Sigmoid colon (tissue), 7 donors: ENCODE data around the gene GLP2R. TPM values are rescaled to one million over a fixed set of nuclear protein-coding genes. Genes with fewer than 3 reads are reported as not detected.

Experiments used
- DNase-seq: peaks from one replicate; pipeline ENCODE4 v3.0.0-alpha.2; 2019
- H3K27ac ChIP-seq, 4 donors: fragments of 200-600 bp; sonication (generic); one replicate each; pipeline ENCODE4 v1.5.1; 2016 to 2019; ENCODE audit warnings: mild to moderate bottlenecking in 1 of 4
- H3K27me3 ChIP-seq, 3 donors: fragments of 200-600 bp; sonication (generic); one replicate each; pipeline ENCODE4 v1.5.1; 2019; ENCODE audit warnings: mild to moderate bottlenecking in 1 of 3
- H3K36me3 ChIP-seq, 4 donors: fragments of 200-600 bp; sonication (generic); one replicate each; pipeline ENCODE4 v1.5.1; 2016 to 2019
- H3K4me1 ChIP-seq, 4 donors: fragments of 200-600 bp; sonication (generic); one replicate each; pipeline ENCODE4 v1.5.1; 2017 to 2019
- H3K4me3 ChIP-seq, 4 donors: fragments of 200-600 bp; sonication (generic); one replicate each; pipeline ENCODE4 v1.5.1; 2017 to 2019; ENCODE audit warnings: mild to moderate bottlenecking in 2 of 4, moderate library complexity in 1 of 4
- H3K9me3 ChIP-seq, 4 donors: fragments of 200-600 bp in 3 of 4; sonication (generic) in 3 of 4; one replicate each; pipeline versions ENCODE4 v1.5.1 to v1.6.1; 2013 to 2019
- CTCF ChIP-seq, 4 experiments: fragments of 450-650 bp in 3 of 4; fragments of 200-600 bp in 1 of 4; IDR thresholded peaks; one replicate each; pipeline ENCODE4 v1.5.1; 2016 to 2019; ENCODE audit warnings: antibody characterized with exemption in 4 of 4, mild to moderate bottlenecking in 3 of 4, moderate library complexity in 2 of 4
- EP300 ChIP-seq, 4 donors: sonication (generic); formaldehyde crosslinking; IDR thresholded peaks; one replicate each; pipeline ENCODE4 v1.6.1; 2017; ENCODE audit warnings: antibody characterized with exemption in 4 of 4
- POLR2A ChIP-seq, 2 donors: fragments of 450-650 bp; IDR thresholded peaks; one replicate each; pipeline ENCODE4 v1.6.1; 2016; ENCODE audit warnings: antibody characterized with exemption in 2 of 2, mild to moderate bottlenecking in 2 of 2, moderate library complexity in 2 of 2
- POLR2AphosphoS5 ChIP-seq, 4 donors: sonication (generic); formaldehyde crosslinking; IDR thresholded peaks; one replicate each; pipeline ENCODE4 v1.6.1; 2017; ENCODE audit warnings: antibody characterized with exemption in 4 of 4
- WGBS, 2 donors: extraction: QIAGEN DNeasy Blood & Tissue Kit; methylation state at CpG; one replicate each; pipeline ENCODE4 v1.1.7; 2013; 5-methylcytosine and 5-hydroxymethylcytosine counted together
- intact Hi-C: fragments of 100-400 bp; cut with DNase I; formaldehyde crosslinking; loops from one replicate; pipeline ENCODE4 v1.15.1; 2023
- polyA plus RNA-seq, 3 donors: library from polyadenylated mRNA; stranded (reverse); fragments of 200-250 nt; gene quantifications; one replicate each; pipeline ENCODE4 v1.2.3, GENCODE V29; 2013
- total RNA-seq, 4 donors: library from RNA; depleted of rRNA; stranded (reverse); fragments of >200 nt; gene quantifications; one replicate each; pipeline ENCODE4 v1.1.0, GENCODE V29; 2016
- donor health status: healthy with polysubstance abuse.
- donor health status: Bipolar disorder and iron deficiency.
- donor health status: healthy.

Gene GLP2R
- total and polyA plus RNA-seq, 7 donors, result 0.89 to 56.2 (median 28.5) TPM

GRCh38 chr17:9907883-9908648, 82.3 kb downstream of the GLP2R start:
- H3K27me3 ChIP-seq, result peaks cover 0 to 12% (median 0%) of the 10 kb centered on the region in 3 donors
- no peaks in the 10 kb centered on the region for H3K36me3 ChIP-seq
- H3K27ac ChIP-seq, result no peak overlapping the region
- intact Hi-C loops, result no loop called here
- H3K4me3 ChIP-seq, result no peak overlapping the region
- 32 to 48% methylated on average over 12 of the region's 12 CpGs for WGBS, 2 donors
- no peaks in the 10 kb centered on the region for H3K9me3 ChIP-seq
- TF ChIP-seq CTCF (IDR thresholded peaks at IDR 0.05) (no peak), EP300 (IDR thresholded peaks at IDR 0.05) (no peak), POLR2AphosphoS5 (IDR thresholded peaks at IDR 0.05) (no peak), POLR2A (IDR thresholded peaks at IDR 0.05) (no peak)
- peaks cover 0 to 7% (median 0%) of the 10 kb centered on the region in 4 donors for H3K4me1 ChIP-seq
- no peak for DNase-seq

GRCh38 chr17:9908649-9909042, 82.9 kb downstream of the GLP2R start:
- 62 to 64% methylated on average over 7 of the region's 7 CpGs for WGBS, 2 donors
- no peak overlapping the region for H3K27ac ChIP-seq

DNA sequence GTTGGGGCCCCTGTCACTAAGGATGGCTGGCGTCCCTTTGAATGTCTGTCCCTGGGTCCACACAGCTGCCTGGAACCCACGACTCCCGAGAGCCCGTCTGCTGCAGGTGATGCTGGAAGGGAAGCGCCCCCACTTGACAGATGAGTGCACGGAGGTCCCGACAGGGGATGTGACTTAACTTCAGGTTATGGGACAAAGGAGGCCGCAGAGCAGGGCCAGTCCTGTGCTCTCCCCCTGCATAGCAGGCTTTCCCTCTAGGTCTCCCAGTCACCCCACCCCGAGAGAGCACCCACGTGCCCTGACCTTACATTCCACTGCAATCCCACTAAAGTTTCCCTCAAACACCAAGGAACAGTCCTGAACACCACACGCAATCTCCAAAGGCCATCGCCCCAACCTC, 85.4 kb downstream of the GLP2R start:
- no peak for DNase-seq
- Histone ChIP-seq H3K36me3 (peaks cover 0 to 10% (median 0%) of the 10 kb centered on the region in 4 donors), H3K4me3 (no peak overlapping the region), H3K27me3 (peaks cover 0 to 12% (median 0%) of the 10 kb centered on the region in 3 donors), H3K4me1 (peaks cover 0 to 7% (median 0%) of the 10 kb centered on the region in 4 donors), H3K9me3 (no peaks in the 10 kb centered on the region), H3K27ac (no peak overlapping the region)
- no peak for TF ChIP-seq CTCF (IDR thresholded peaks at IDR 0.05)
- no peak for TF ChIP-seq EP300 (IDR thresholded peaks at IDR 0.05)
- no peak for TF ChIP-seq POLR2A (IDR thresholded peaks at IDR 0.05)
- TF ChIP-seq POLR2AphosphoS5 (IDR thresholded peaks at IDR 0.05), result no peak
- WGBS, 2 donors, result 78 to 81% methylated on average over 12 of the region's 12 CpGs
- intact Hi-C loops, result no loop called here

More at GRCh38 chr17:9908649-9909042, 82.9 kb downstream of the GLP2R start:
- peaks cover 0 to 12% (median 0%) of the 10 kb centered on the region in 3 donors for H3K27me3 ChIP-seq
- TF ChIP-seq POLR2A (IDR thresholded peaks at IDR 0.05) (no peak), POLR2AphosphoS5 (IDR thresholded peaks at IDR 0.05) (no peak), CTCF (IDR thresholded peaks at IDR 0.05) (no peak), EP300 (IDR thresholded peaks at IDR 0.05) (no peak)
- no peak overlapping the region for H3K4me3 ChIP-seq
- DNase-seq, result no peak
- H3K36me3 ChIP-seq, result no peaks in the 10 kb centered on the region
- intact Hi-C loops, result no loop called here
- H3K9me3 ChIP-seq, result no peaks in the 10 kb centered on the region
- peaks cover 0 to 7% (median 0%) of the 10 kb centered on the region in 4 donors for H3K4me1 ChIP-seq

- peaks cover 0 to 24% (median 0%) of the 10 kb centered on the region in 4 donors for H3K36me3 ChIP-seq
- H3K4me1 ChIP-seq, result peaks cover 0 to 7% (median 0%) of the 10 kb centered on the region in 4 donors
- no peak for DNase-seq
- intact Hi-C loops, result no loop called here
- H3K27ac ChIP-seq, result no peak overlapping the region
- WGBS, 2 donors, result 74 to 81% methylated on average over 18 of the region's 18 CpGs
- peaks cover 0 to 12% (median 0%) of the 10 kb centered on the region in 3 donors for H3K27me3 ChIP-seq
- TF ChIP-seq CTCF (IDR thresholded peaks at IDR 0.05), result no peak
- no peaks in the 10 kb centered on the region for H3K9me3 ChIP-seq
- H3K4me3 ChIP-seq, result no peak overlapping the region
Observed at GRCh38 chr17:9912121-9913099, 86.7 kb downstream of the GLP2R start.
